ENCODE results near the gene TBL1XR1. TPM values are rescaled to one million over a fixed set of nuclear protein-coding genes. Genes with fewer than 3 reads are reported as not detected.

Gene TBL1XR1
- total RNA-seq, 1 donor from 2014 or later = 195 TPM

DNA sequence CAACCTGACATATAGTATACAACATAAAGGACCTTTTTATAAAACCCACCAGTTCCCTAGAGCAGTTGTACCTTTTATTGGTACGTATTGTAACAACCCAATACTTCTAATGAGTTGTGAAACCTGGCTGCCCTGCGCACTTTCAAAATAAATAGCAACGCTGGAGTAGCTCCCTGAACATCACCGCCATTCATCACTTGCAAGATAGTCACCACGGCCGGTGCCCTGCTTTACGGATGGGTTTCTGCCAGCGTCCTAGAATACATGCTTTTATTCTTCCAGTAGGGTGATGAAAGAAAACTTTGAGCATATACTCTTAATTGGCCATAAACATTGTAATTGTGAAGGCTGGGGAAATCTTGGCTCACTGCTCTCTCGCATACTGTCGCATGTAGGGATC lies 220.7 kb downstream of the TBL1XR1 start:
- intact Hi-C loops (cut with micrococcal nuclease) = no loop called here

GRCh38 chr3:176974279-176974678 lies 223.0 kb downstream of the TBL1XR1 start:
- intact Hi-C loops (cut with micrococcal nuclease) = loop anchor here (5.0 kb wide), 1 partner anchor 223 kb away; the partner anchor contains the start of gene TBL1XR1

DNA sequence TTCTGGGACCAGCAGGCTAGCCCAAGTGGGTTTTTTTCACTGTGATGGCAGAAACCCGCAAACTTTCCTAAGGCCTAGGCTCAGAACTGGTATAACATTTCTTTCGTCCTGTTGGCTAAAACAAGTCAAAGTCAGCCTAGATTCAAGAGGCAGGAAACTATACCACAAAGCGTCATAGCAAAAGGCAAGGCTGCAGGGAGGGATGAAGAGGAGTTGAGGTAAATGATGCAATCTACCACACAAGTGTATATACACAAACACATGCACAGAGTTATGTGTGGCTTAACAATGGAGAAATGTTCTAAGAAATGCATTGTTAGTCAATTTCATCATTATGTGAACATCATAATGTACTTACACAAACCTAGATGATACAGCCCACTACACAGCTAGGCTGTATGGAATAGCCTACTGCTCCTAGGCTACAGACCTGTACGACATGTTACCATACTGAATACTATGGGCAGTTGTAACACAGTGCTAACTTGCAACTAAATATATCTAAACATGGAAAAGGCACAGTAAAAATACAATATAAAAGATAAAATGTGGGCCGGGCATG lies 225.6 kb downstream of the TBL1XR1 start:
- intact Hi-C loops (cut with micrococcal nuclease) = loop anchor here (5.0 kb wide), 1 partner anchor 226 kb away; the partner anchor contains the start of gene TBL1XR1

DNA sequence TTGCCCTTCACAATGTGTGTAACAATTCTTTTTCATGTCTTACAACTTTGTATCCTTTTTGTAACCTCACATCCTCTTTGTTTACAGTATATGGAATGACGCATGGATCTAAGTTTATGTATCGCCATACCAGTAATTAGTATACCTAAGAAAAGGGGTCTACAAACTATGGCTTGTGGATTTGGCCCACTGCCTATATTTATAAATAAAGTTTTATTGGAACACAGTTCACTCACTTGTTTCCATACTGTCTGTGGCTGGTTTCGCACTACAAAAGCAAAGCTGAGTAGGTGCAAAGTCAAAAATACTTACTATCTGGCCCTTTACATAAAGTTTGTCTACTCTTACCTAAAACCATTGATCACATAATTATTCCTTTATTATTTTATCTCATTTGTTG lies 226.5 kb downstream of the TBL1XR1 start:
- intact Hi-C loops (cut with micrococcal nuclease) = loop anchor here (5.0 kb wide), 1 partner anchor 227 kb away; the partner anchor contains the start of gene TBL1XR1

DNA sequence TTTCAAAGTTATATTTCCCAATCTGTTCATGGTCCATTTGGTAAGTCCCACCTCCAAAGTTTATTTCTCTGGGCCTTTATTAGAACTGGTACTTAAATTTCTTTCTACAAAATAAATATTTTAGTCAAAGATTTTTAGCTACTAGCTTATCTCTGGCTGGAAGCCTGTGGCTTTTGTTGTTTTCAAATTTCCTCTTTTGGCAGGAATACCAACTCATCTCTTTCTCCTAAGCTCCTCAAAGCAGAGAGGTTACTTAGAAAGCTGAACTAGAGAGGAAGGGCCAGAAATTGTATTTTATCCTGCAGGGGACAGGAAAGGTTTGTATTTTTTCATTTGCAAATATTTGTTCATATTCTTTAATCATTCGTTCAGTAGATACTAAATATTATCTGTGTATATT lies 227.8 kb downstream of the TBL1XR1 start:
- intact Hi-C loops (cut with micrococcal nuclease) = no loop called here
